GM10248 (cell line): ENCODE measurements around the gene NKAIN2.

ENCODE experiments used
- CTCF ChIA-PET: fragments of 300-600 bp; sonication (Branson Sonifier 250); formaldehyde crosslinking; extraction: SDS; loops from one replicate; lab custom pipeline; 2021; ENCODE audit warnings: antibody characterized with exemption; lab: Yijun Ruan, JAX
- POLR2A ChIA-PET: fragments of 350-650 bp; sonication (Branson Sonifier 250); formaldehyde crosslinking; extraction: SDS; loops from one replicate; lab custom pipeline; 2020; ENCODE audit warnings: antibody characterized with exemption; lab: Yijun Ruan, JAX
- DNase-seq: peaks from one replicate; pipeline ENCODE4 v3.0.0; 2012; ENCODE audit errors: extremely low spot score
- CTCF ChIP-seq: IDR thresholded peaks from 2 replicates; pipeline ENCODE4 v1.5.1; 2012; ENCODE audit warnings: mild to moderate bottlenecking, low read depth; ENCODE audit errors: extremely low read depth, missing control alignments, control extremely low read depth

The NKAIN2 gene

GRCh38 chr6:123838505-123839234 is 35.0 kb downstream of the NKAIN2 start:
- CTCF ChIA-PET, result no interaction called here
- no peak for TF ChIP-seq CTCF
- no peak for DNase-seq
- POLR2A ChIA-PET, result no interaction called here

DNA sequence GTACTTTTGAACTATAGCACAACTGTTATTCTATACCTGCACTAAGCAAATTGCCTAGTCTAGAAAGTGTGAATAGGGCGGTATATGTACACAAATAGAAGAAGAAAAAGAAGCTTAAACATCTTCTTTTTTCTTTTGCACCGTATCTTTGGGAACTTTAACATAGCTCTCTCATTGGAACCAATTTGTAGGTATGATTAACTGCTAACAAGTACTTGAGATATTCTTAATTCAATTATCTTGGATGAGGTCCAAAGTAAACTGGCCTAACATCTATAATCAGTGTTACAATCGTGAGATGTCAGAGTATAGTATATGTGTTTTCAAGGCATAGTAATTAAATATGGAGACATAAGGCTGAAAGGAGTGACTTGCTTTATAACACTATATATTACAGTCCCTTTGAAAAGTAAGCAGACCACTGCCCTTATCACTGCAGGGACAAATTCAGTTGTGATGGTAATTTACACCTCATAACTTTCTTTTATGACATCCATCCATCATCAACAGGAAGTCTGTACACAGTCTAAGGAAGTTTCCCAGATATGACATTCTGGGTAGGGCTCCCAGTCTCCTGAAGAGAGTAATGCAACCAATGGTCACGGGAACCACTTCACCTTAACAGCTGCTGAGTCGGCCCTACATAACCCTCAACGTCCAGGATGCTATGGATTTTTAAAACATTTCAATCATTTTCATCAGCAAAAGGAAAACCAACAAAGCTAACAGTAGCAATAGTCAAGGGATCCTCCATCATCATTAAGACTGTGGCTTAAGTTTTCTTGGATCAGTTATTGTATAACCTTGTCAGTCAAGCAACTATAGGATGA is 37.6 kb downstream of the NKAIN2 start:
- DNase-seq, result no peak
- ChIA-PET POLR2A (no interaction called here), CTCF (no interaction called here)
- no peak for TF ChIP-seq CTCF

DNA sequence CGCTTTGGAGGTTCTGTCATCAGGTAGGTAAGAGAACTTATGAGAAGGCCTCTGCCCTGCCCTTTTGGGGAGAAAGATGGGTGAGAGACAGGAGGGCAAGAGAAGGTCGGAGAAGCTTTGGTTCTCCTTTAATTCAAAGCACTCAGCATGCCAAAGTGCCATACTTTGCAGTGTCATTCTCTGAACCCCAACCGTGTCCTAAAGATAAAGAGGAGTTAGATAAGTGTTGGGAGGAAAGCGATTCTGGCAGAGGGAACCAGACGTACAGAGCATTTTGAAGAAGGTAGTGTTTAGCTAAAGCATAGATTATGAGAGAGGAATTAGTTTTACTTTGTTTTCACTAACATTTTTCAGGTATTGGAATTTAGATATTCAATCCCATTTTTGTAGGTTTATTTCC is 40.3 kb downstream of the NKAIN2 start:
- DNase-seq, result no peak
- ChIA-PET CTCF (interaction anchor here (1.2 kb wide), 1 partner anchor 12 kb away, joined by 4 read pairs; no protein-coding TSS in a partner anchor), POLR2A (no interaction called here)
- TF ChIP-seq CTCF, result no peak

GRCh38 chr6:123848347-123848746 is 44.7 kb downstream of the NKAIN2 start:
- no peak for DNase-seq
- ChIA-PET CTCF (interaction anchor here (1.0 to 2.2 kb wide), 2 partner anchors 46 to 130 kb away, joined by 3 to 6 read pairs; no protein-coding TSS in a partner anchor), POLR2A (no interaction called here)
- TF ChIP-seq CTCF, result no peak

- TF ChIP-seq CTCF, result no peak
- ChIA-PET CTCF (interaction anchor here (0.7 to 1.1 kb wide), 2 partner anchors 41 to 47 kb away, joined by 3 read pairs; no protein-coding TSS in a partner anchor), POLR2A (interaction anchor here (0.7 kb wide), 1 partner anchor 253 kb away, joined by 3 read pairs; no protein-coding TSS in a partner anchor)
- no peak for DNase-seq
These were observed 45.7 kb downstream of the NKAIN2 start for GRCh38 chr6:123849406-123849805.

DNA sequence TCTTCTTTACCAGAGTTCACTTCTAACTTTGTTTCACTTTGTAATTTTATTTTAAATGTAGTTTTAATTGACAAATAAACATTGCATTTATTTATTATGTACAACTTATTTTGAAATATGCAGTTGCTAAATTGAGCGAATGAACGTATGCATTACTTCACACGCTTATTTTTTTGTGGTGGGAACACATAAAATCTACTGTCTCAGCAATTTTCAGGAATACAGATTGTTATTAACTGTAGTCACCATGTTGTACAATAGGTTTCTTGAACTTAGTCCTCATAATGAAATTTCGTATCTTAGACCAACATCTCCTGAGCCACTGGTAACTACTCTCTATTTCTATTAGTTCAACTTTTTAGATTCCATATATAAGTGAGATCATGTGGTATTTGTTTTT is 46.9 kb downstream of the NKAIN2 start:
- no peak for DNase-seq
- ChIA-PET CTCF (no interaction called here), POLR2A (no interaction called here)
- no peak for TF ChIP-seq CTCF
